ENCODE results near the gene OR10A7.
"Not testable (repeated sequence)": the region's sequence is repeated elsewhere in the genome, so short reads cannot be mapped to it uniquely, and the experiment has no call there.

Gene OR10A7

GRCh38 chr12:55220725-55221124 lies at the start of gene OR10A7:
TSS of gene OR10A7 (plus strand) at chr12:55221025. CDS start at chr12:55221025, 0 bp downstream.
- DNase-seq, result no peak

- DNase-seq, result no peak
Measured at GRCh38 chr12:55171445-55171844, 49.4 kb upstream of the OR10A7 start.

GRCh38 chr12:55171846-55172245 lies 49.0 kb upstream of the OR10A7 start:
- not testable (repeated sequence) for DNase-seq

- no peak for DNase-seq
Measured at GRCh38 chr12:55172686-55173085, 48.1 kb upstream of the OR10A7 start.

GRCh38 chr12:55173456-55173855 lies 47.4 kb upstream of the OR10A7 start:
- DNase-seq, result no peak

- DNase-seq, result no peak
Measured at GRCh38 chr12:55188573-55188972, 32.3 kb upstream of the OR10A7 start.

GRCh38 chr12:55188974-55189556 lies 31.8 kb upstream of the OR10A7 start:
- DNase-seq, result peak; percentile 32

- no peak for DNase-seq
Measured at GRCh38 chr12:55194382-55194781, 26.4 kb upstream of the OR10A7 start.

- no peak for DNase-seq
Measured at GRCh38 chr12:55226523-55226922, 5.7 kb downstream of the OR10A7 start.

- DNase-seq, result no peak
Measured at GRCh38 chr12:55227643-55228042, 6.8 kb downstream of the OR10A7 start.

GRCh38 chr12:55244309-55244708 lies 23.5 kb downstream of the OR10A7 start, which contains the start of gene OR6C74:
TSS of gene OR6C74 (plus strand) at chr12:55244609. CDS start at chr12:55247288, 2,679 bp downstream.
- DNase-seq, result no peak

- DNase-seq, result no peak
Measured at GRCh38 chr12:55246159-55246558, 25.3 kb downstream of the OR10A7 start.

- no peak for DNase-seq
Measured at GRCh38 chr12:55250944-55251343, 30.1 kb downstream of the OR10A7 start.

GRCh38 chr12:55253281-55253680 lies 32.5 kb downstream of the OR10A7 start:
- no peak for DNase-seq

GRCh38 chr12:55256831-55257230 lies 36.0 kb downstream of the OR10A7 start:
- no peak for DNase-seq

GRCh38 chr12:55258303-55258702 lies 37.5 kb downstream of the OR10A7 start:
- DNase-seq, result no peak
